Mesenchymal stem cell (in vitro differentiated cells and primary cell): ENCODE data around the gene SNAI3.

Experiments
- DNase-seq: peaks from one replicate; pipeline ENCODE4 v3.0.0-alpha.2; 2013
- H2AFZ ChIP-seq: one replicate; pipeline ENCODE4 v1.6.1; 2013; ENCODE audit warnings: low read depth, mild to moderate bottlenecking, control low read depth, inconsistent platforms, low read length, moderate library complexity
- H2AK5ac ChIP-seq: 2 replicates; pipeline ENCODE4 v1.6.1; 2013; ENCODE audit warnings: low read length, moderate library complexity, mild to moderate bottlenecking, inconsistent platforms; ENCODE audit not compliant: severe bottlenecking
- H2BK120ac ChIP-seq: one replicate; pipeline ENCODE4 v1.6.1; 2013; ENCODE audit warnings: low read depth, mild to moderate bottlenecking, inconsistent platforms, low read length, moderate library complexity
- H2BK12ac ChIP-seq, 2 experiments: one replicate each; pipeline ENCODE4 v1.6.1; 2013; ENCODE audit warnings: inconsistent platforms in 2 of 2, low read length in 2 of 2, mild to moderate bottlenecking in 2 of 2, moderate library complexity in 2 of 2, control low read depth in 1 of 2
- H2BK15ac ChIP-seq: one replicate; pipeline ENCODE4 v1.6.1; 2013; ENCODE audit warnings: mild to moderate bottlenecking, low read depth, inconsistent platforms; ENCODE audit not compliant: poor library complexity, severe bottlenecking
- H2BK5ac ChIP-seq: 2 replicates; pipeline ENCODE4 v1.6.1; 2013; ENCODE audit warnings: low read depth, mild to moderate bottlenecking, low read length, control low read depth, inconsistent platforms; ENCODE audit not compliant: poor library complexity, severe bottlenecking
- H3K14ac ChIP-seq, 2 experiments: one replicate each; pipeline ENCODE4 v1.6.1; 2013; ENCODE audit warnings: inconsistent platforms in 2 of 2, low read length in 2 of 2, control low read depth in 1 of 2, mild to moderate bottlenecking in 1 of 2, moderate library complexity in 1 of 2
- H3K18ac ChIP-seq, 2 experiments: one replicate each; pipeline ENCODE4 v1.6.1; 2013; ENCODE audit warnings: inconsistent platforms in 2 of 2, low read length in 2 of 2, control low read depth in 1 of 2, low read depth in 1 of 2, mild to moderate bottlenecking in 1 of 2
- H3K23ac ChIP-seq, 2 experiments: one replicate each; pipeline ENCODE4 v1.6.1; 2013; ENCODE audit warnings: inconsistent platforms in 2 of 2, low read length in 2 of 2, mild to moderate bottlenecking in 2 of 2, moderate library complexity in 2 of 2, control low read depth in 1 of 2
- H3K27ac ChIP-seq: 2 replicates; pipeline ENCODE4 v1.5.1; 2013; ENCODE audit warnings: mild to moderate bottlenecking, moderate library complexity, low read length, control low read depth, inconsistent platforms; ENCODE audit not compliant: poor library complexity, severe bottlenecking
- H3K27me3 ChIP-seq, 2 experiments: 2 replicates each; pipeline versions ENCODE4 v1.6.1 to v1.7.0; 2013; ENCODE audit warnings: low read length in 2 of 2, mild to moderate bottlenecking in 2 of 2, moderate library complexity in 2 of 2, control low read depth in 1 of 2, inconsistent platforms in 1 of 2; ENCODE audit not compliant: control insufficient read depth in 1 of 2, insufficient read depth in 1 of 2
- H3K36me3 ChIP-seq, 2 experiments: 2 replicates each; pipeline versions ENCODE4 v1.6.1 to v1.7.0; 2013; ENCODE audit warnings: low read length in 2 of 2, control low read depth in 1 of 2, inconsistent platforms in 1 of 2, low read depth in 1 of 2, mild to moderate bottlenecking in 1 of 2; ENCODE audit not compliant: insufficient read depth in 2 of 2, control insufficient read depth in 1 of 2
- H3K4ac ChIP-seq, 2 experiments: one replicate each; pipeline ENCODE4 v1.6.1; 2013; ENCODE audit warnings: inconsistent platforms in 2 of 2, low read length in 2 of 2, mild to moderate bottlenecking in 2 of 2, moderate library complexity in 2 of 2, control low read depth in 1 of 2, low read depth in 1 of 2
- H3K4me1 ChIP-seq: 2 replicates; pipeline ENCODE4 v1.6.1; 2013; ENCODE audit warnings: low read depth, low read length, control low read depth; ENCODE audit not compliant: control insufficient read depth, insufficient read depth
- H3K4me2 ChIP-seq: 2 replicates; pipeline ENCODE4 v1.6.1; 2013; ENCODE audit warnings: low read length, mild to moderate bottlenecking, inconsistent platforms; ENCODE audit not compliant: poor library complexity, severe bottlenecking
- H3K4me3 ChIP-seq, 2 experiments: 2 replicates each; pipeline versions ENCODE4 v1.5.1 to v1.7.0; 2013; ENCODE audit warnings: low read length in 2 of 2, mild to moderate bottlenecking in 2 of 2, control low read depth in 1 of 2, low read depth in 1 of 2; ENCODE audit not compliant: insufficient read depth in 1 of 2
- H3K79me1 ChIP-seq: replicated peaks from 2 replicates; pipeline ENCODE4 v1.6.1; 2013; ENCODE audit warnings: mild to moderate bottlenecking, control low read depth, low read length, inconsistent platforms; ENCODE audit not compliant: poor library complexity, severe bottlenecking
- H3K9ac ChIP-seq: 2 replicates; pipeline ENCODE4 v1.7.0; 2013; ENCODE audit warnings: mild to moderate bottlenecking, low read length, moderate library complexity
- H3K9me3 ChIP-seq: 2 replicates; pipeline ENCODE4 v1.7.0; 2013; ENCODE audit warnings: mild to moderate bottlenecking, low read length; ENCODE audit not compliant: control insufficient read depth
- H4K8ac ChIP-seq: one replicate; pipeline ENCODE4 v1.6.1; 2013; ENCODE audit warnings: inconsistent platforms, mild to moderate bottlenecking, low read length, moderate library complexity
- H4K91ac ChIP-seq: one replicate; pipeline ENCODE4 v1.6.1; 2013; ENCODE audit warnings: mild to moderate bottlenecking, low read length, inconsistent platforms
- WGBS: methylation state at CpG from one replicate; pipeline ENCODE4 v1.1.7; 2013; ENCODE audit warnings: mixed read lengths; 5-methylcytosine and 5-hydroxymethylcytosine counted together

SNAI3 gene

DNA sequence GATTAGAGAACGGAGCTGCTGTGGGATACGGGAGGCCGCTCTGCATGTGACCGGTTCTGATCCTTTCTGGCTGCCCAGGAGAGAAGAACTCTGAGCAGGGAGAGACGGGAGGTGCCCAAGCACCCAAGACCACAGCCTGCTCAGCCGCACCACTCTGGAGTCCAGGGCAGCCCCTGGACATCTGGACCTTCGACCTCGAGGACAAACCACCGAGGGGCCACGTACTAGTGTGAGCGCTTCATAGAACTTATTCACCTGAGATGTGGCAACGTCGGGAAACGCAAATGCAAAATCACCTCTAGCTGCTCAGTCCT is 14.0 kb upstream of the SNAI3 start:
- WGBS, result 89% methylated on average over 14 of the region's 14 CpGs
- Histone ChIP-seq H3K36me3 (peaks cover 24 to 67% of the 10 kb centered on the region in 2 experiments), H2BK120ac (peak overlapping the region; percentile 69)

DNA sequence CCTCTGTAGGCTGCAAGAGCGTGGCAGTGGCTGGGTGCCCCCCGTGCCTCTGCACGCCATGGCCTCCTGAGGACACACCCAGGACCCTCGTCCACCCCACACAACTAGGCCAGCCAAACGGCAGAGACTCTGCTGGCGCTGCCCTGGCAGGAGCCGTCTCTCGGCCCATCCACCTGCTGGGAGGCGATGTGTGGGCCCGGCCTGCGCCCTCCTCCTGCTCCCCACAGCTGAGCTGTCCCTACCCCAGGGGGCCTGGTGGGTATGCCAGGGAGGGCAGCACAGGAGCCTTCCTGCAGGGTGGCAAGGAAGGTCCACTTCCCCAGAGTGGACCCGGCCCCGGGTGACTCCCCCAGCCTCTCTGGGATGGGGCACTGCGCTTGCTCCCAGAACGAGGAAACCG is 12.9 kb upstream of the SNAI3 start:
- no peak overlapping the region for H2BK5ac ChIP-seq
- peaks cover 24 to 67% of the 10 kb centered on the region in 2 experiments for H3K36me3 ChIP-seq
- peaks cover 22% of the 10 kb centered on the region for H3K79me1 ChIP-seq
- WGBS, result 98% methylated on average over 16 of the region's 16 CpGs
- no peak overlapping the region for H2AFZ ChIP-seq
- H3K9me3 ChIP-seq, result no peaks in the 10 kb centered on the region
- peak overlapping the region; percentile 34 for H4K91ac ChIP-seq
- H2BK120ac ChIP-seq, result no peak overlapping the region
- no peak overlapping the region for H3K9ac ChIP-seq
- no peak overlapping the region for H3K4me3 ChIP-seq
- H3K14ac ChIP-seq, result no peak overlapping the region
- no peak overlapping the region for H3K27ac ChIP-seq
- no peak for DNase-seq
- H2AK5ac ChIP-seq, result no peak overlapping the region
- peaks cover 22% of the 10 kb centered on the region for H3K4me1 ChIP-seq
- H3K4me2 ChIP-seq, result no peak overlapping the region
- no peaks in the 10 kb centered on the region for H3K27me3 ChIP-seq
- H2BK12ac ChIP-seq, result peak overlapping the region in 1 of 2 experiments; percentile 42
- H3K18ac ChIP-seq, result no peak overlapping the region
- H2BK15ac ChIP-seq, result no peak overlapping the region
- no peak overlapping the region for H3K23ac ChIP-seq
- H3K4ac ChIP-seq, result no peak overlapping the region
- H4K8ac ChIP-seq, result no peak overlapping the region

More for the DNA sequence above, 14.0 kb upstream of the SNAI3 start:
- Histone ChIP-seq H3K9me3 (no peaks in the 10 kb centered on the region), H4K8ac (peak overlapping the region; percentile 38), H3K4me1 (peaks cover 30% of the 10 kb centered on the region), H3K4ac (peak overlapping the region; percentile 62 to 83), H2AFZ (no peak overlapping the region), H3K4me2 (no peak overlapping the region), H3K9ac (no peak overlapping the region), H3K27ac (no peak overlapping the region), H2AK5ac (no peak overlapping the region), H2BK15ac (peak overlapping the region; percentile 82), H2BK12ac (peak overlapping the region; percentile 44 to 99), H3K23ac (no peak overlapping the region), H4K91ac (peak overlapping the region; percentile 83), H3K14ac (no peak overlapping the region), H3K27me3 (no peaks in the 10 kb centered on the region), H3K79me1 (peaks cover 28% of the 10 kb centered on the region), H3K4me3 (no peak overlapping the region), H3K18ac (peak overlapping the region in 1 of 2 experiments; percentile 50), H2BK5ac (no peak overlapping the region)
- no peak for DNase-seq

DNA sequence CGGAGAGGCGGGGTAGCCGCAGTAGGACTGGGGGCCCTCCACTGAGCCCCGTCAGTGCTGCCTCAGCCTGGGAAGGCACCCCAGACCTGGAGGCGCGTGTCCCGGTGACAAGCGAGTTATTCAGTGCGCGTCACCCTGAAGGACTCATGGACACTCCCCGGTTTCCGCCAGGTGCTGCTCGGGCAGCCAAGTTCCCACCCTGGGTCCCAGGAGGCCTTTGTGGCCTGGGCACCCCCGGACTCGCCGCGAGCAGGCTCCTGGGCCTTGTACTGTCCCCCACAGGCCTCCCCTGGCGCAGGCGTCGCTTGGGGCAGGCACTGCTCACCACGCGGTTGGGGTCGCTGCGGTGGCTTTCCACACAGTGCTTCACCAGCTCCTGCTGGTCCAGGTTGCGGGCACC is 12.3 kb upstream of the SNAI3 start:
- Histone ChIP-seq H3K9me3 (no peaks in the 10 kb centered on the region), H3K4me1 (peaks cover 19% of the 10 kb centered on the region), H3K4me3 (no peak overlapping the region), H3K27ac (no peak overlapping the region), H2AK5ac (no peak overlapping the region), H4K91ac (peak overlapping the region; percentile 34), H3K14ac (no peak overlapping the region), H3K18ac (no peak overlapping the region), H3K9ac (no peak overlapping the region), H2BK12ac (no peak overlapping the region), H3K4me2 (no peak overlapping the region), H2BK5ac (no peak overlapping the region), H4K8ac (no peak overlapping the region), H3K36me3 (peaks cover 24 to 67% of the 10 kb centered on the region in 2 experiments), H3K23ac (no peak overlapping the region), H3K27me3 (peaks cover 0 to 5% of the 10 kb centered on the region in 2 experiments), H2AFZ (no peak overlapping the region), H2BK120ac (no peak overlapping the region), H3K79me1 (peaks cover 22% of the 10 kb centered on the region), H2BK15ac (no peak overlapping the region), H3K4ac (no peak overlapping the region)
- no peak for DNase-seq
- WGBS, result 97% methylated on average over 25 of the region's 25 CpGs

DNA sequence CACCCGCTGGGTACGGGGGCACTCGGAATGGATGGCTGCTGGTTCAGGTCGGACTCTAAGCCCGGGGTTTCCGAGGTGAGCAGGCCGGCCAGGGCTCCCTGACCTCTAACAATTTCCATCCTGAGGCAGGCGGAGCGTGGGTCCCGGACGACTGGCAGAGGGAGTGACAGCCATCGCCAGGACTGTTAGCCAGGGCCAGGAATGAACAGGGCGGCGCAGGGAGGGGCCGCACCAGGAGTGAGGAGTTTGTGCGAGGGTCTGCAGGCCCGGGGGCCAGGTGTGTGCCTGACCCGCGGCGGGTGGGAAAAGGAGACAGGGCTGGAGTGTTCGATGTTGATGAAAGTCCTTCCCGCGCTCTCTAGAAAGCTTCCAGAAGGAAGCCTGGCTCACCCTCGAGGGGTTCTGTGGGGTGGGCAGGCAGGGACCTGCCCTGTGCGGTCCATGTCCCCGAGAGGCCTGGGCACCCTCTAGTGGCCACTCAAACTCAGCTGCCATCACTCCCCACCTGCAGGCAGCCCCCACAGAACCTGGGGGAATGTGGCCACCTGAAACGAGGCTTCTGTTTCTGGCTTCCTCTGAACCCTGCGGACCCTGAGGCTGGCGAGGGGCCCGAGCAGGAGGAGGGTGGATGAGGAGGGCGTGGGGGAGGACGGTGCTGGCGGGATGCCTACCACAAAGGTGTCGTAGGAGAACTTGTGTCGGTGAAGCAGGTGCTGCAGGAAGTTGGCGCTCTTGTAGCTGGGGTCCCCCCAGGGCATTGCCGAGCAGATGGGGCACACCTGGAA is 11.7 kb upstream of the SNAI3 start:
- no peak overlapping the region for H3K4me2 ChIP-seq
- no peak overlapping the region for H3K18ac ChIP-seq
- H2BK12ac ChIP-seq, result no peak overlapping the region
- H3K27me3 ChIP-seq, result peaks cover 0 to 7% of the 10 kb centered on the region in 2 experiments
- H3K4ac ChIP-seq, result no peak overlapping the region
- H3K27ac ChIP-seq, result no peak overlapping the region
- DNase-seq, result no peak
- H4K8ac ChIP-seq, result no peak overlapping the region
- H3K79me1 ChIP-seq, result peaks cover 17% of the 10 kb centered on the region
- no peaks in the 10 kb centered on the region for H3K9me3 ChIP-seq
- H3K36me3 ChIP-seq, result peaks cover 24 to 61% of the 10 kb centered on the region in 2 experiments
- H2BK15ac ChIP-seq, result no peak overlapping the region
- no peak overlapping the region for H2BK5ac ChIP-seq
- no peak overlapping the region for H3K4me3 ChIP-seq
- WGBS, result 93% methylated on average over 32 of the region's 37 CpGs
- no peak overlapping the region for H3K9ac ChIP-seq
- H2BK120ac ChIP-seq, result no peak overlapping the region
- H2AK5ac ChIP-seq, result no peak overlapping the region
- no peak overlapping the region for H2AFZ ChIP-seq
- H4K91ac ChIP-seq, result no peak overlapping the region
- peaks cover 17% of the 10 kb centered on the region for H3K4me1 ChIP-seq
- H3K23ac ChIP-seq, result no peak overlapping the region
- no peak overlapping the region for H3K14ac ChIP-seq
